Gastrocnemius medialis (tissue), 4 donors: ENCODE data around the gene MED13L. TPM values are rescaled to one million over a fixed set of nuclear protein-coding genes. Genes with fewer than 3 reads are reported as not detected.

ENCODE experiments used
- ATAC-seq, 2 donors: fragments of 150-250 bp; one replicate each; pipeline ENCODE4 v1.9.1; 2016
- DNase-seq, 2 donors: peaks; one replicate each; pipeline ENCODE4 v3.0.0-alpha.2; 2019
- H3K27ac ChIP-seq, 4 donors: fragments of 200-600 bp; sonication (generic); 1 replicate in 1 of 4; 2 replicates in 3 of 4; pipeline ENCODE4 v1.5.1; 2016 to 2018; ENCODE audit warnings: mild to moderate bottlenecking in 2 of 4, moderate library complexity in 1 of 4
- H3K27me3 ChIP-seq, 3 donors: fragments of 200-600 bp; sonication (generic) in 2 of 3; 1 replicate in 1 of 3; 2 replicates in 2 of 3; pipeline versions ENCODE4 v1.5.1 to v1.6.0; 2016 to 2019; ENCODE audit warnings: mild to moderate bottlenecking in 1 of 3, moderate library complexity in 1 of 3
- H3K36me3 ChIP-seq, 2 donors: fragments of 200-600 bp; sonication (generic) in 1 of 2; one replicate each; pipeline ENCODE4 v1.5.1; 2017 to 2018
- H3K4me1 ChIP-seq, 2 donors: fragments of 200-600 bp; sonication (generic) in 1 of 2; one replicate each; pipeline ENCODE4 v1.5.1; 2016 to 2017; ENCODE audit warnings: mild to moderate bottlenecking in 2 of 2
- H3K4me3 ChIP-seq, 4 donors: fragments of 200-600 bp; sonication (generic) in 3 of 4; 1 replicate in 1 of 4; 2 replicates in 3 of 4; pipeline ENCODE4 v1.5.1; 2016 to 2019; ENCODE audit warnings: mild to moderate bottlenecking in 2 of 4
- H3K9me3 ChIP-seq, 3 donors: fragments of 200-600 bp; sonication (generic) in 2 of 3; 1 replicate in 1 of 3; 2 replicates in 2 of 3; pipeline ENCODE4 v1.5.1; 2016 to 2019
- CTCF ChIP-seq, 5 experiments: fragments of 450-650 bp in 3 of 5; fragments of 200-600 bp in 2 of 5; sonication (generic) in 2 of 5; IDR thresholded peaks in 4 of 5; conservative IDR thresholded peaks in 1 of 5; 1 replicate in 4 of 5; 2 replicates in 1 of 5; pipeline ENCODE4 v1.5.1; 2016 to 2019; ENCODE audit warnings: antibody characterized with exemption in 5 of 5, mild to moderate bottlenecking in 3 of 5, moderate library complexity in 3 of 5
- POLR2A ChIP-seq, 2 donors: fragments of 450-650 bp; IDR thresholded peaks; one replicate each; pipeline ENCODE4 v1.6.1; 2017; ENCODE audit warnings: antibody characterized with exemption in 2 of 2, mild to moderate bottlenecking in 2 of 2, moderate library complexity in 2 of 2
- in situ Hi-C, 4 donors: fragments of 200-750 bp; cut with MboI; loops; one replicate each; pipeline versions ENCODE4 v1.15.0 to v1.8.0; 2017; ENCODE audit warnings: low sequenced_read_pairs in 4 of 4
- intact Hi-C: fragments of 100-400 bp; cut with DNase I; formaldehyde crosslinking; loops from one replicate; pipeline ENCODE4 v1.15.1; 2023; ENCODE audit warnings: low total_unique reads
- total RNA-seq, 4 donors: library from RNA; depleted of rRNA; stranded (reverse); fragments of >200 nt; gene quantifications; one replicate each; pipeline versions ENCODE4 v1.1.0 to v1.2.3, GENCODE V29; 2016

Gene MED13L
- total RNA-seq, 4 donors from 2014 or later, result 59.5 to 92.6 (median 74.1) TPM

DNA sequence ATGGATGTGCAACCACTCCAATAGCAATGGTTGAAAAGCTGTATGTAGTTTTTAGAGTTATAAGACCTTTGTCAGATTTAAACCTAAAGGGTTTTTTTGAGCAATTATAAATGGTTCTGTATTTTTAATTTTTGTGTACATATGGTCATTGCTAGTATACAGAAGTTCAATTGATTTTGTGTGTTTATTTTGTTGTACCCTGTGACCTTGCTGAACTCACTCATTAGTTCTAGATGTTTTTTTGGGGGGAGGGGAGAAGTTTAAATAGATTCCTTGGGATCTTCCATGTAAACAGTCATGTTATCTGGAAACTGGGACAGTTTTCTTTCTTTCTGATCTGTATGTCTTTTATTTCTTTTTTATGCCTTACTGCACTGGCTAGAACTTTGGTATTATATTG lies 87.8 kb downstream of the MED13L start:
- H3K27me3 ChIP-seq, result no peaks in the 10 kb centered on the region
- TF ChIP-seq POLR2A (IDR thresholded peaks at IDR 0.05) (no peak), CTCF (IDR thresholded peaks at IDR 0.05 in 4 of 5, conservative IDR thresholded peaks at IDR 0.05 in 1 of 5) (no peak)
- no peak overlapping the region for H3K4me3 ChIP-seq
- intact Hi-C loops (no loop called here), in situ Hi-C loops (no loop called here)
- H3K9me3 ChIP-seq, result no peaks in the 10 kb centered on the region
- ATAC-seq (no peak), DNase-seq (no peak)
- no peaks in the 10 kb centered on the region for H3K36me3 ChIP-seq
- H3K4me1 ChIP-seq, result peaks cover 63 to 75% of the 10 kb centered on the region in 2 donors
- no peak overlapping the region for H3K27ac ChIP-seq

DNA sequence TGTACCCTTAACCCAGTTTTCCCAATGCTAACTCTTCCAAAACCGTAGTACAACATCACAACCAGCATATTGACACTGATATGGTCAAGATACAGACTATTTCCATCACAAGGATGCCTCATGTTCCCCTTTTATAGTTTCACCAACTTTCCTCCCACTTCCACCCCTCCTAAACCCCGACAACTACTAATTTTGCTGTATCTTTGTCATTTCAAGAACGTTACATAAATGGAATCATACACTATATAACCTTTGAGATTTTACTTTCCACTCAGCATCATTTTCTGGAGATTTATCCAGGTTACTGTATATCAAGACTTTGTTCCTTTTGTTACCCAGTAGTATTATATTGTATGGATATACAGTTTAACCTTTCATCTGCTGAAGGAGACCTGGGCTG lies 88.9 kb downstream of the MED13L start:
- peaks cover 73 to 84% of the 10 kb centered on the region in 2 donors for H3K4me1 ChIP-seq
- intact Hi-C loops, result no loop called here
- in situ Hi-C loops, result no loop called here
- ATAC-seq (no peak), DNase-seq (no peak)
- H3K27me3 ChIP-seq, result no peaks in the 10 kb centered on the region
- H3K36me3 ChIP-seq, result no peaks in the 10 kb centered on the region
- H3K27ac ChIP-seq, result no peak overlapping the region
- H3K9me3 ChIP-seq, result no peaks in the 10 kb centered on the region
- TF ChIP-seq CTCF (IDR thresholded peaks at IDR 0.05 in 4 of 5, conservative IDR thresholded peaks at IDR 0.05 in 1 of 5), result no peak
- TF ChIP-seq POLR2A (IDR thresholded peaks at IDR 0.05), result no peak
- H3K4me3 ChIP-seq, result no peak overlapping the region

DNA sequence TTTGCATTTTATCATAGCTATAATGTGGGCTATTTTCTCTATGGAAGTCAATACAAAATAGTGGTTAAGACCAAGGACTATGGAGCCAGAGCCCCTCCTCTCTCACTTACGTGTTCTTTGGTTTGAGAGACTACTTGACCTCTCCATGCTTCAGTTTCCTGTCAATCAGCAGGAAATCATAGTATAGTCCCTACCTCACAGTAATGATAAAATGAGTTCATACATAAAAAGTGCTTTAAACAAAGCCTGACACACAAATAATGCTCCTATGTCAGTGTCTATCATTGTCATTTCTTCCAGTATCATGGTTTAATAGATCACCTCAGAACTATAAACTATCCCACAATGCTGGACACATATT lies 90.4 kb downstream of the MED13L start:
- H3K9me3 ChIP-seq, result no peaks in the 10 kb centered on the region
- H3K27me3 ChIP-seq, result no peaks in the 10 kb centered on the region
- TF ChIP-seq POLR2A (IDR thresholded peaks at IDR 0.05) (no peak), CTCF (IDR thresholded peaks at IDR 0.05 in 4 of 5, conservative IDR thresholded peaks at IDR 0.05 in 1 of 5) (no peak)
- peak overlapping the region in 1 of 4 donors; percentile 14 for H3K4me3 ChIP-seq
- intact Hi-C loops, result no loop called here
- peak overlapping the region; percentile 8 to 47 (median 37) for H3K27ac ChIP-seq
- peaks cover 74 to 86% of the 10 kb centered on the region in 2 donors for H3K4me1 ChIP-seq
- DNase-seq, result no peak
- ATAC-seq, result no peak
- no peaks in the 10 kb centered on the region for H3K36me3 ChIP-seq
- in situ Hi-C loops, result no loop called here

- Histone ChIP-seq H3K27me3 (no peaks in the 10 kb centered on the region), H3K4me3 (peak overlapping the region in 1 of 4 donors; percentile 14), H3K27ac (peak overlapping the region; percentile 8 to 47 (median 37)), H3K9me3 (no peaks in the 10 kb centered on the region), H3K36me3 (no peaks in the 10 kb centered on the region), H3K4me1 (peaks cover 73 to 81% of the 10 kb centered on the region in 2 donors)
- no peak for DNase-seq
- peak in 1 of 2 donors; percentile 33 for ATAC-seq
- no peak for TF ChIP-seq CTCF (IDR thresholded peaks at IDR 0.05 in 4 of 5, conservative IDR thresholded peaks at IDR 0.05 in 1 of 5)
- no peak for TF ChIP-seq POLR2A (IDR thresholded peaks at IDR 0.05)
- intact Hi-C loops, result no loop called here
- in situ Hi-C loops, result no loop called here
These were observed 90.9 kb downstream of the MED13L start for GRCh38 chr12:116186482-116187150.

DNA sequence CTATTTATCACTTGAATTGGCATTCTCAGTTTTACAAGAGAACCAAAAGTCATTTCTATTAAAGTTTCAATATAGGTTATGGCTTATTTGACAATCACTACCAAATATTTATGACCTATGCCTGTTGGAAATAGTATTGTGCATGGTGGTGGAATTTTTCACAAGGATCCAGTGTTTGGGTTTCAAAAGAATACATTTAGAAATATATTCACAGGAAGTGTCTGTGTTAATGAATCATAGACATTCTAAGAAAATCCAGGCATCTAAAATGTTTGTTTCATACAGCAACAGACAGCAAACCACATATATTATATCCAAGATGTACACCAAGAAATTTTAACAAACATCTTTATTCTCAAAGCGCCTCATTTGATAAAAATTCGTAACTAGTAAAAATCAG lies 92.7 kb downstream of the MED13L start:
- DNase-seq (no peak), ATAC-seq (no peak)
- no peaks in the 10 kb centered on the region for H3K9me3 ChIP-seq
- no peak overlapping the region for H3K4me3 ChIP-seq
- in situ Hi-C loops (no loop called here), intact Hi-C loops (no loop called here)
- H3K27me3 ChIP-seq, result no peaks in the 10 kb centered on the region
- H3K36me3 ChIP-seq, result no peaks in the 10 kb centered on the region
- TF ChIP-seq CTCF (IDR thresholded peaks at IDR 0.05 in 4 of 5, conservative IDR thresholded peaks at IDR 0.05 in 1 of 5), result no peak
- no peak for TF ChIP-seq POLR2A (IDR thresholded peaks at IDR 0.05)
- peaks cover 78 to 83% of the 10 kb centered on the region in 2 donors for H3K4me1 ChIP-seq
- no peak overlapping the region for H3K27ac ChIP-seq
